Muscle of leg (tissue), 16 donors: ENCODE results near the gene RRP8. TPM values are rescaled to one million over a fixed set of nuclear protein-coding genes. Genes with fewer than 3 reads are reported as not detected.
A peak's percentile ranks its signal among the peaks of the same experiment; 100 is the strongest.

Experiments used
- DNase-seq: peaks from one replicate; pipeline ENCODE4 v3.0.0; 2013
- H3K27ac ChIP-seq: one replicate; pipeline ENCODE4 v1.5.1; 2013; ENCODE audit warnings: mild to moderate bottlenecking, low read length, control low read depth
- H3K27me3 ChIP-seq: one replicate; pipeline ENCODE4 v1.6.1; 2013; ENCODE audit warnings: low read length; ENCODE audit not compliant: control insufficient read depth, insufficient read depth
- H3K36me3 ChIP-seq: one replicate; pipeline ENCODE4 v1.6.1; 2013; ENCODE audit warnings: low read length; ENCODE audit not compliant: control insufficient read depth, insufficient read depth
- H3K4me1 ChIP-seq: one replicate; pipeline ENCODE4 v1.6.1; 2013; ENCODE audit warnings: low read length; ENCODE audit not compliant: control insufficient read depth, insufficient read depth
- H3K4me3 ChIP-seq: one replicate; pipeline ENCODE4 v1.5.1; 2013; ENCODE audit warnings: low read length, control low read depth
- H3K9me3 ChIP-seq: replicated peaks from 2 replicates; pipeline ENCODE4 v1.6.1; 2013; ENCODE audit warnings: low read depth, low read length; ENCODE audit not compliant: control insufficient read depth
- WGBS: methylation state at CpG from one replicate; pipeline ENCODE4 v1.1.5; 2013; ENCODE audit warnings: missing lambda C conversion rate; ENCODE audit not compliant: insufficient coverage; 5-methylcytosine and 5-hydroxymethylcytosine counted together
- long read RNA-seq, 11 donors: transcript quantifications; one replicate each; lab custom pipeline, GENCODE V29; 2026
- polyA plus RNA-seq, 8 donors: library from polyadenylated mRNA; unstranded; fragments of 120-200 nt; gene quantifications; one replicate each; pipeline versions ENCODE4 v1.2.1 to v1.2.3, GENCODE V29; 2013; ENCODE audit warnings: inconsistent platforms in 1 of 8, low replicate concordance in 1 of 8; ENCODE audit not compliant: insufficient read length in 8 of 8, insufficient read depth in 1 of 8
- total RNA-seq: library from RNA; stranded (reverse); fragments of 120-200 nt; gene quantifications from one replicate; pipeline ENCODE4 v1.2.4, GENCODE V29; 2013

The RRP8 gene
- 24.3 TPM for total RNA-seq
- polyA plus RNA-seq, result 10 to 100 TPM; 16.7 to 20.6 (median 18.8) TPM
- long read RNA-seq, donor 1, full-length matches to known transcripts, result 1 of 60 reads
- long read RNA-seq, donor 1, partial matches to known transcripts, result 28 of 60 reads
- long read RNA-seq, donor 1, other reads (novel, unspliced or antisense), result 31 of 60 reads
- long read RNA-seq, donor 2, result 0 reads
- long read RNA-seq, donor 3, full-length matches to known transcripts, result 6 of 142 reads
- long read RNA-seq, donor 3, partial matches to known transcripts, result 70 of 142 reads
- long read RNA-seq, donor 3, other reads (novel, unspliced or antisense), result 66 of 142 reads
- long read RNA-seq, donor 4, full-length matches to known transcripts, result 3 of 3 reads
- long read RNA-seq, donor 4, partial matches to known transcripts, result 0 of 3 reads
- long read RNA-seq, donor 4, other reads (novel, unspliced or antisense), result 0 of 3 reads
- long read RNA-seq, donor 5, full-length matches to known transcripts, result 11 of 280 reads
- long read RNA-seq, donor 5, partial matches to known transcripts, result 155 of 280 reads
- long read RNA-seq, donor 5, other reads (novel, unspliced or antisense), result 114 of 280 reads
- long read RNA-seq, donor 6, full-length matches to known transcripts, result 4 of 170 reads
- long read RNA-seq, donor 6, partial matches to known transcripts, result 91 of 170 reads
- long read RNA-seq, donor 6, other reads (novel, unspliced or antisense), result 75 of 170 reads
- long read RNA-seq, donor 7, full-length matches to known transcripts, result 4 of 192 reads
- long read RNA-seq, donor 7, partial matches to known transcripts, result 137 of 192 reads
- long read RNA-seq, donor 7, other reads (novel, unspliced or antisense), result 51 of 192 reads
- long read RNA-seq, donor 8, full-length matches to known transcripts, result 1 of 118 reads
- long read RNA-seq, donor 8, partial matches to known transcripts, result 85 of 118 reads
- long read RNA-seq, donor 8, other reads (novel, unspliced or antisense), result 32 of 118 reads
- long read RNA-seq, donor 9, full-length matches to known transcripts, result 3 of 121 reads
- long read RNA-seq, donor 9, partial matches to known transcripts, result 83 of 121 reads
- long read RNA-seq, donor 9, other reads (novel, unspliced or antisense), result 35 of 121 reads
- long read RNA-seq, donor 10, full-length matches to known transcripts, result 5 of 13 reads
- long read RNA-seq, donor 10, partial matches to known transcripts, result 8 of 13 reads
- long read RNA-seq, donor 10, other reads (novel, unspliced or antisense), result 0 of 13 reads
- long read RNA-seq, donor 11, full-length matches to known transcripts, result 5 of 5 reads
- long read RNA-seq, donor 11, partial matches to known transcripts, result 0 of 5 reads
- long read RNA-seq, donor 11, other reads (novel, unspliced or antisense), result 0 of 5 reads

DNA sequence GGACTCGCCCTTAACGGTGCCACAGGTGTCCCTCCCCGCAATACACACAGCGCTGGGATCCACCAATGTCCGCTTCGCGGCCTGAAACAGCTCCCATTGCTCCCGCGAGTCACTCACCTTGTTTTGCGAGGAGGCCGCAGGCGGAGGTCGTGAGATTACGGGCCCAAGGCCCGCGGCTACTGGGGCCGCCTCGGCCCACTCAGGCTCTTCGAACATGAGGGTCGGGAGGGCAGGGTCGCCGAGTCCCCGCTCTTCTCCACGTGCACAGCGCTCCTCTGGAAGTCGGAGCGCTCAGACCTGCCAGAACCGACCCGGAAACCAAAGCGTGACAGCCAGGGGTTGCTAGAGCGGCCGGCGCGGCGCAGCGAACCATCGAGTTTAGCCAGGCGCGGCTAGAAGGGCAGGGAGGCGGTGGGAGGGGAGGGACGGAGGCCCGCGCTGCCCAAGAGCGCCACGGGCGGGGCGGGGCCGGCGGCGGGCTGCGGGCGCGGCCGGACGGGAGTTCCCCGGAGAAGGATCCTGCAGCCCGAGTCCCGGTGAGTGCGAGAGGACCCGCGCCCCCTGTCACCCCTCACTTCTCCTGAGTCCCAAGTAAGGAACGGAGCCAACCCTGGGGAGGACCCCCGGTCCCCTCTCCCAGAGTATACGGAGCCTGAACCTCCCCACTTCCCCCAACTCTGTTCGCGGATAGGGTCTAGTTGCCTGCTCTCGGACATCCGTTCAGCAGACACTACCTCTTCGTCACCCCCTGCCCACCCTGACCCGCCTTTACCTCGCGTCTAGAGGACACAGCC is at the start of gene RRP8, which contains the start of gene ILK:
RRP8 (minus strand) TSS at position 330 of the 794 bp plus-strand sequence; CDS start at position 216, 114 bp downstream.
ILK (plus strand) TSS at position 488 of the 794 bp plus-strand sequence. CDS start 498 bp downstream, outside the sequence.
- Histone ChIP-seq H3K27me3 (no peaks in the 10 kb centered on the region), H3K9me3 (no peaks in the 10 kb centered on the region), H3K27ac (peak within 1 kb of the TSS; percentile 100), H3K4me3 (peak within 1 kb of the TSS; percentile 98), H3K36me3 (peaks cover 56% of the 10 kb centered on the region), H3K4me1 (peaks cover 47% of the 10 kb centered on the region)
- DNase-seq, result peak; percentile 97
- under 1% methylated on average over 70 of the region's 72 CpGs for WGBS

- Histone ChIP-seq H3K36me3 (peaks cover 21% of the 10 kb centered on the region), H3K27ac (no peak overlapping the region), H3K9me3 (no peaks in the 10 kb centered on the region), H3K27me3 (no peaks in the 10 kb centered on the region), H3K4me3 (no peak overlapping the region), H3K4me1 (peaks cover 33% of the 10 kb centered on the region)
- DNase-seq, result no peak
- WGBS, result 65% methylated on average over 1 of the region's 1 CpG
Measured at GRCh38 chr11:6653097-6653496, 49.7 kb upstream of the RRP8 start.

- Histone ChIP-seq H3K27ac (no peak overlapping the region), H3K9me3 (no peaks in the 10 kb centered on the region), H3K36me3 (peaks cover 21% of the 10 kb centered on the region), H3K4me1 (peaks cover 42% of the 10 kb centered on the region), H3K4me3 (no peak overlapping the region), H3K27me3 (no peaks in the 10 kb centered on the region)
- 40% methylated on average over 3 of the region's 3 CpGs for WGBS
- peak; percentile 4 for DNase-seq
Measured at GRCh38 chr11:6652182-6652581, 48.8 kb upstream of the RRP8 start.

GRCh38 chr11:6650980-6651379 is 47.6 kb upstream of the RRP8 start:
- H3K4me1 ChIP-seq, result peaks cover 45% of the 10 kb centered on the region
- no peak overlapping the region for H3K4me3 ChIP-seq
- DNase-seq, result peak; percentile 4
- H3K36me3 ChIP-seq, result peaks cover 21% of the 10 kb centered on the region
- no peak overlapping the region for H3K27ac ChIP-seq
- H3K9me3 ChIP-seq, result no peaks in the 10 kb centered on the region
- 67% methylated on average over 6 of the region's 6 CpGs for WGBS
- no peaks in the 10 kb centered on the region for H3K27me3 ChIP-seq

- Histone ChIP-seq H3K9me3 (no peaks in the 10 kb centered on the region), H3K27ac (no peak overlapping the region), H3K4me3 (no peak overlapping the region), H3K27me3 (no peaks in the 10 kb centered on the region), H3K36me3 (peaks cover 23% of the 10 kb centered on the region), H3K4me1 (peaks cover 52% of the 10 kb centered on the region)
- DNase-seq, result peak; percentile 1
Measured at GRCh38 chr11:6650104-6650503, 46.7 kb upstream of the RRP8 start.

GRCh38 chr11:6648501-6648900 is 45.1 kb upstream of the RRP8 start:
- Histone ChIP-seq H3K4me1 (peaks cover 41% of the 10 kb centered on the region), H3K4me3 (no peak overlapping the region), H3K9me3 (no peaks in the 10 kb centered on the region), H3K27ac (no peak overlapping the region), H3K27me3 (no peaks in the 10 kb centered on the region), H3K36me3 (peaks cover 29% of the 10 kb centered on the region)
- DNase-seq, result no peak
- WGBS, result 20% methylated on average over 1 of the region's 1 CpG

DNA sequence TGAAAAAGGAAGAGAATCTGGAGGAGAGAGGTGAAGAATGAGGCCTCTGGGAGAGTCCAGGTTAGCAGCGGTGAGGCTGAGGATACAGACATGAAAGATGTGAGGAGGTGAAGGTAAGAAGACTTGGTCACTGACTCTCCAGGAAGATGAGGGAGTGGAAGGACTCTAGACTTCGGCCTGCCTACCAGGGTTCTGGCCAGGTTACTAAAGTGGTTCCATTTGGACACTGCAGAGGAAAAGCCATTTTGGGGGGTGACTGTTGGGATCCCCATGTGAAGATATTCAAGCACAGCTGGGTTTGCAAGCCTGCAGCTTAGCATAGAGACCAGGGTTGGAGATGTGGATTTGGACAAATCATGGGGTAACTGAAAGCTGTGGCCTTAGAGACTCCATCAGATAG is 44.4 kb upstream of the RRP8 start:
- Histone ChIP-seq H3K4me3 (no peak overlapping the region), H3K4me1 (peaks cover 37% of the 10 kb centered on the region), H3K36me3 (peaks cover 29% of the 10 kb centered on the region), H3K9me3 (no peaks in the 10 kb centered on the region), H3K27ac (peak overlapping the region; percentile 89), H3K27me3 (no peaks in the 10 kb centered on the region)
- WGBS, result 73% methylated on average over 2 of the region's 2 CpGs
- DNase-seq, result no peak

DNA sequence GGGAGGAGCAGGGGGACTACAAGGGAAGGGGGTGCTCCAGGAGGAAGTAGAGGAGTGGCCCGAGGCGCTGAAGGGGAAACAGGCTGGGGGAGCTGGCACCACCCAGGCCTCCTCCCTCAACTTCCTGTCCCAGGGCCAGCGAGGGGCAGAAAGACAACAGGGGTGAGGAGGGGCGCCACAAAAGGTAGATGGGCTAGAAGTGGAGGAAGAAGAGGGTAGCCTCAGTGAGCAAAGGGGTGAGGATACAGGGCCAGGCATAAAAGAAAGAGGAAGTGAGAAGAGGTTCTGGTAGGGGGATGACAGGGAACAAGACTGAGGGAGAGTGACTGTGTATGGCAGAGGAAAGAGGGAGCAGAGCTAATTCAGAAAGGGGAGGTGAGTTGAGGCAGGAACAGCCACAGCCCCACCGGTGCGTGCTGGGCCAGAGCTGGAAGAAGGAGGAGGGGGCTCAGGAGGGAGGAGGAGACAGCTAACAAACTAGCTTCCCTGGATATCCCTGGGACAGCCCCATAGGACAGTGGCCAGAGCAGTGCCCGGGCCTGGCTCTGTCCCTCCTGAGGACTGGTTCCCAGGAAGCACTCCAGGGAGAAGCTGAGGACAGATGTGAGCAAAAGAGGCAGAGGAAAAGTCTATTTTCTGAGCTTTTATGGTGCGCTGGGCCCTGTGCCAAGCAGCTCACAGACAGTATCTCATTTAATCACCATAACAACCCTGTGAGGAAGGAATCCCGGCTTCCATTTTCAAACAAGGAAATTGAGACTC is 43.7 kb upstream of the RRP8 start:
- Histone ChIP-seq H3K4me1 (peaks cover 31% of the 10 kb centered on the region), H3K36me3 (peaks cover 26% of the 10 kb centered on the region), H3K27ac (peak overlapping the region; percentile 89), H3K4me3 (peak overlapping the region; percentile 21), H3K27me3 (no peaks in the 10 kb centered on the region), H3K9me3 (no peaks in the 10 kb centered on the region)
- WGBS, result 0% methylated on average over 4 of the region's 9 CpGs
- peak; percentile 92 for DNase-seq
